DMS53 treated with DMSO at 0.1 percent for 48 hours (cell line): ENCODE data around the gene PSTK.

Experiments
- DNase-seq: peaks from one replicate; lab custom pipeline; 2025; ENCODE audit not compliant: unreplicated experiment; lab: John Stamatoyannopoulos, UW

Gene PSTK

GRCh38 chr10:122990278-122990677 is 10.1 kb downstream of the PSTK start:
- no peak for DNase-seq

GRCh38 chr10:122992031-122992585 is 11.9 kb downstream of the PSTK start:
- no peak for DNase-seq

GRCh38 chr10:122993797-122994336 is 13.7 kb downstream of the PSTK start:
- no peak for DNase-seq

GRCh38 chr10:122995936-122996335 is 15.7 kb downstream of the PSTK start:
- DNase-seq: no peak

GRCh38 chr10:122997864-122998263 is 17.7 kb downstream of the PSTK start:
- no peak for DNase-seq

- DNase-seq: no peak
These were observed 18.2 kb downstream of the PSTK start for GRCh38 chr10:122998360-122998917.

GRCh38 chr10:122998934-122999333 is 18.7 kb downstream of the PSTK start:
- no peak for DNase-seq

- no peak for DNase-seq
These were observed 19.1 kb downstream of the PSTK start for GRCh38 chr10:122999347-122999746.

- DNase-seq: no peak
These were observed 20.0 kb downstream of the PSTK start for GRCh38 chr10:123000155-123000554.

GRCh38 chr10:123001370-123001769 is 21.2 kb downstream of the PSTK start:
- no peak for DNase-seq

GRCh38 chr10:123004298-123004697 is 24.1 kb downstream of the PSTK start:
- no peak for DNase-seq

GRCh38 chr10:123007558-123008354 is 27.6 kb downstream of the PSTK start:
- peak; percentile 46 for DNase-seq

- peak; percentile 84 for DNase-seq
These were observed 28.3 kb downstream of the PSTK start, which contains the start of the genes ACADSB and IKZF5 for GRCh38 chr10:123008355-123009104. TSS of gene ACADSB (plus strand) at chr10:123009006. CDS start at chr10:123009030, 24 bp downstream. TSS of gene IKZF5 (minus strand) at chr10:123008795. CDS start at chr10:122998625, 10,170 bp downstream.

- DNase-seq: no peak
These were observed 29.1 kb downstream of the PSTK start for GRCh38 chr10:123009105-123009820.

GRCh38 chr10:123011987-123012386 is 31.8 kb downstream of the PSTK start:
- DNase-seq: no peak

GRCh38 chr10:123013456-123014419 is 33.5 kb downstream of the PSTK start:
- DNase-seq: no peak

- no peak for DNase-seq
These were observed 34.6 kb downstream of the PSTK start for GRCh38 chr10:123014772-123015171.

GRCh38 chr10:123016228-123016627 is 36.0 kb downstream of the PSTK start:
- DNase-seq: no peak

- no peak for DNase-seq
These were observed 37.4 kb downstream of the PSTK start for GRCh38 chr10:123017421-123018165.
